Measurements from ENCODE around the gene PTBP1.
A peak's percentile ranks its signal among the peaks of the same experiment; 100 is the strongest.

PTBP1 gene

GRCh38 chr19:796692-797527, at the start of gene PTBP1:
PTBP1 (plus strand) TSS chr19:797452; CDS start chr19:797498, 46 bp downstream.
- DNase-seq = peak; percentile 100

GRCh38 chr19:748274-748598, 49.0 kb upstream of the PTBP1 start:
- no peak for DNase-seq

GRCh38 chr19:749811-750210, 47.4 kb upstream of the PTBP1 start:
- DNase-seq = no peak

GRCh38 chr19:750640-751423, 46.4 kb upstream of the PTBP1 start, which contains the start of gene MISP:
MISP (plus strand) TSS chr19:751112; CDS start chr19:756947, 5,835 bp downstream.
- DNase-seq = no peak

- peak; percentile 82 for DNase-seq
These were observed 45.5 kb upstream of the PTBP1 start for GRCh38 chr19:751501-752341.

- DNase-seq = peak; percentile 99
These were observed 44.4 kb upstream of the PTBP1 start for GRCh38 chr19:752652-753517.

GRCh38 chr19:754530-754929, 42.7 kb upstream of the PTBP1 start:
- no peak for DNase-seq

- DNase-seq = no peak
These were observed 42.2 kb upstream of the PTBP1 start for GRCh38 chr19:755063-755462.

GRCh38 chr19:756236-756635, 41.0 kb upstream of the PTBP1 start:
- DNase-seq = peak; percentile 79

GRCh38 chr19:756821-757688, 40.2 kb upstream of the PTBP1 start:
- DNase-seq = no peak

DNA sequence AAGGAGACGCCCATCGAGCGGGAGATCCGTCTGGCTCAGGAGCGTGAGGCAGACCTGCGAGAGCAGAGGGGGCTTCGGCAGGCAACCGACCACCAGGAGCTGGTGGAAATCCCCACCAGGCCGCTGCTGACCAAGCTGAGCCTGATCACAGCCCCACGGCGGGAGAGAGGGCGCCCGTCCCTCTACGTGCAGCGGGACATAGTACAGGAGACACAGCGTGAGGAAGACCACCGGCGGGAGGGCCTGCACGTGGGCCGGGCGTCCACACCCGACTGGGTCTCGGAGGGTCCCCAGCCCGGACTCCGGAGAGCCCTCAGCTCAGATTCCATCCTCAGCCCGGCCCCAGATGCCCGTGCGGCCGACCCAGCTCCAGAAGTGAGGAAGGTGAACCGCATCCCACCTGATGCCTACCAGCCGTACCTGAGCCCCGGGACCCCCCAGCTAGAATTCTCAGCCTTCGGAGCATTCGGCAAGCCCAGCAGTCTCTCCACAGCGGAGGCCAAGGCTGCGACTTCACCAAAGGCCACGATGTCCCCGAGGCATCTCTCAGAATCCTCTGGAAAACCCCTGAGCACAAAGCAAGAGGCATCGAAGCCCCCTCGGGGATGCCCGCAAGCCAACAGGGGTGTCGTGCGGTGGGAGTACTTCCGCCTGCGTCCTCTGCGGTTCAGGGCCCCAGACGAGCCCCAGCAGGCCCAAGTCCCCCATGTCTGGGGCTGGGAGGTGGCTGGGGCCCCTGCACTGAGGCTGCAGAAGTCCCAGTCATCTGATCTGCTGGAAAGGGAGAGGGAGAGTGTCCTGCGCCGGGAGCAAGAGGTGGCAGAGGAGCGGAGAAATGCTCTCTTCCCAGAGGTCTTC, 39.2 kb upstream of the PTBP1 start:
- no peak for DNase-seq

GRCh38 chr19:763181-763580, 34.1 kb upstream of the PTBP1 start:
- no peak for DNase-seq

GRCh38 chr19:763869-764268, 33.4 kb upstream of the PTBP1 start:
- DNase-seq = no peak

DNA sequence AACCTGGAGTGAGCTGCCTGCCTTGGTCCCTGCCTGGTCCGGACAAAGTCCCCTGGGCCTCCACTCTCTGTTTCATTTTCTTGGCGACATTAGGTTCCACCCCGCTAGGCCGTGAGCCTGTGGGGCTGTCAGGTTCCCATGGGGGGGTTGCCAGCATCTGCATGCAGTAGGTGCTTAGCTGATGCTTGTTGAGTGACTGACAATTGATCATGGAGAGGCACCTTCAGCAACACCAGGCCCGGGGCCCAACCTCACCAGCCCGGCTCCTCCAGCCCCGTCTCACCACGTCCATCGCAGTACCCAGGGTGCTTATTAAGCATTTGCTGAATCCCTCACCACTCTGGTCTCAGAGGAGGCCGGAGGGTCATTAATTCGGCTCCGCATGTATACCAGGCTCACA, 33.0 kb upstream of the PTBP1 start:
- no peak for DNase-seq

- no peak for DNase-seq
These were observed 32.0 kb upstream of the PTBP1 start for GRCh38 chr19:765179-765738.

DNA sequence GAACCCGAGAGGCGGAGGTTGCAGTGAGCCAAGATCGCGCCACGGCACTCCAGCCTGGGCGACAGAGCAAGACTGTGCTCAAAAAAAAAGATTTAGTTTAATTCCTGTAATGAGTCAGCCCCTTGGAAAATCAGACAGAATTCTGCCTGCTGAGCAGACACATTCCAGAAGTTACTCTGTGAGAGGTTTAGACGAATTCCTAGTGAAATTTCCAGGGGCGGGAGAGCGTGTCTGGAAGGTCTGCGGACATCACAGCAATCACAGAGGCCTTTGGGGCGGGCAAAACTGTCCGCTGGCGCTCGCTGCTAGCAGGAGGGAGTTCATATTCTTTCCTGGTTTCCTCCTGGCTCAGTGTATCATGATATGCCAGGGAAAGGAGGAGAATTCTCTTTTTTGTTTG, 28.8 kb upstream of the PTBP1 start:
- no peak for DNase-seq

DNA sequence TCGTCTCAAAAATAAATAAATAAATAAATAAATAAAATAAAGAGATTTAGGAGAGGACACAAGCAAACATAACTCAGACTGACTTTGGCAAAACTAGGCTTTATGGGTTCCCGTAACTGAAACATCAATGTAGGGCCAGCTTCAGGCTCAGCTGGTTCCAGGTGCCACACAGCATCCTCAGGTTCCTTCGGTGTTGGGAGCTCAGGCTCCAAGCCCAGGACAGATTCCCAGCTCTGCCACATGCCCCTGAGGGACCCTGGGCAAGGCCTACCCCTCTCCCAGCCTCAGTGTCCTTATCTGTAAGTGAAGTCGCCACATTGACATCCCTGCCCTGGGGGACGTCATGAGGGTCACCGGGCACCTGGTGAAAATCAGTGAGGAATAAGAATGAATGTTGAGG, 27.6 kb upstream of the PTBP1 start:
- no peak for DNase-seq

- peak; percentile 57 for DNase-seq
These were observed 25.9 kb upstream of the PTBP1 start for GRCh38 chr19:771332-771785.

- DNase-seq = no peak
These were observed 25.2 kb upstream of the PTBP1 start for GRCh38 chr19:772063-772462.
